CD14-positive monocyte (primary cell): ENCODE data around the gene CELSR3. TPM values are rescaled to one million over a fixed set of nuclear protein-coding genes. Genes with fewer than 3 reads are reported as not detected.

Experiments used
- DNase-seq, 3 donors: peaks; one replicate each; pipeline ENCODE4 v3.0.0-alpha.2; 2011 to 2022
- H2AFZ ChIP-seq: 2 replicates; pipeline ENCODE4 v1.6.0; 2012; ENCODE audit warnings: mild to moderate bottlenecking, low read depth, low read length, inconsistent platforms; ENCODE audit not compliant: insufficient read depth, poor library complexity, severe bottlenecking
- H3K27ac ChIP-seq, 2 donors: 1 replicate in 1 of 2; 2 replicates in 1 of 2; pipeline ENCODE4 v1.5.1; 2012 to 2013; ENCODE audit warnings: low read length in 2 of 2, control low read depth in 1 of 2, inconsistent platforms in 1 of 2, low read depth in 1 of 2, mild to moderate bottlenecking in 1 of 2
- H3K27me3 ChIP-seq, 2 donors: one replicate each; pipeline versions ENCODE4 v1.6.0 to v1.6.1; 2011 to 2013; ENCODE audit warnings: low read length in 2 of 2; ENCODE audit not compliant: control insufficient read depth in 2 of 2, insufficient read depth in 2 of 2
- H3K36me3 ChIP-seq, 2 donors: replicated peaks in 1 of 2; 1 replicate in 1 of 2; 2 replicates in 1 of 2; pipeline versions ENCODE4 v1.5.1 to v1.6.1; 2012 to 2013; ENCODE audit warnings: low read length in 2 of 2, control low read depth in 1 of 2, inconsistent platforms in 1 of 2, mild to moderate bottlenecking in 1 of 2; ENCODE audit not compliant: insufficient read depth in 2 of 2, control insufficient read depth in 1 of 2
- H3K4me1 ChIP-seq, 2 donors: 1 replicate in 1 of 2; 2 replicates in 1 of 2; pipeline versions ENCODE4 v1.5.1 to v1.6.1; 2012 to 2013; ENCODE audit warnings: low read length in 2 of 2, control low read depth in 1 of 2, inconsistent platforms in 1 of 2, mild to moderate bottlenecking in 1 of 2, moderate library complexity in 1 of 2; ENCODE audit not compliant: insufficient read depth in 2 of 2, control insufficient read depth in 1 of 2
- H3K4me2 ChIP-seq: replicated peaks from 2 replicates; pipeline ENCODE3; 2012; ENCODE audit warnings: low read length, moderate library complexity, mild to moderate bottlenecking; ENCODE audit not compliant: poor library complexity, severe bottlenecking; ENCODE audit errors: extremely low read depth
- H3K4me3 ChIP-seq, 3 experiments: fragments of 200-600 bp in 1 of 3; sonication (generic) in 1 of 3; replicated peaks in 1 of 3; 1 replicate in 2 of 3; 2 replicates in 1 of 3; pipeline ENCODE4 v1.5.1; 2011 to 2013; ENCODE audit warnings: low read length in 3 of 3, mild to moderate bottlenecking in 3 of 3, control low read depth in 2 of 3, low read depth in 2 of 3, inconsistent platforms in 1 of 3, moderate library complexity in 1 of 3
- H3K79me2 ChIP-seq: 2 replicates; pipeline ENCODE4 v1.6.0; 2012; ENCODE audit warnings: mild to moderate bottlenecking, control low read depth, inconsistent platforms, low read length, moderate library complexity; ENCODE audit not compliant: insufficient read depth
- H3K9ac ChIP-seq: 2 replicates; pipeline ENCODE4 v1.6.0; 2017; ENCODE audit warnings: low read length, mild to moderate bottlenecking; ENCODE audit not compliant: insufficient read depth, poor library complexity, severe bottlenecking
- H3K9me3 ChIP-seq, 2 donors: replicated peaks in 1 of 2; 1 replicate in 1 of 2; 2 replicates in 1 of 2; pipeline versions ENCODE4 v1.5.1 to v1.6.1; 2012 to 2013; ENCODE audit warnings: low read length in 2 of 2, control low read depth in 1 of 2; ENCODE audit not compliant: control insufficient read depth in 1 of 2, insufficient read depth in 1 of 2
- H4K20me1 ChIP-seq: 2 replicates; pipeline ENCODE4 v1.6.0; 2012; ENCODE audit warnings: mild to moderate bottlenecking, low read length, control low read depth, moderate library complexity; ENCODE audit not compliant: insufficient read depth
- H3K27ac Mint-ChIP-seq, 7 donors: one replicate each; pipeline ENCODE4 v1.8.0; 2020; ENCODE audit warnings: mild to moderate bottlenecking in 7 of 7, mixed read lengths in 7 of 7, moderate library complexity in 6 of 7, inconsistent platforms in 2 of 7
- H3K27me3 Mint-ChIP-seq, 3 donors: one replicate each; pipeline ENCODE4 v1.8.0; 2021 to 2022; ENCODE audit warnings: low read depth in 3 of 3, mild to moderate bottlenecking in 3 of 3, mixed read lengths in 3 of 3, moderate library complexity in 3 of 3, inconsistent platforms in 1 of 3
- H3K36me3 Mint-ChIP-seq, 2 donors: one replicate each; pipeline ENCODE4 v1.8.0; 2020; ENCODE audit warnings: mixed read lengths in 2 of 2, inconsistent platforms in 1 of 2, mild to moderate bottlenecking in 1 of 2
- H3K4me1 Mint-ChIP-seq: one replicate; pipeline ENCODE4 v1.8.0; 2020; ENCODE audit warnings: mild to moderate bottlenecking, mixed read lengths
- H3K4me3 Mint-ChIP-seq, 2 donors: one replicate each; pipeline ENCODE4 v1.8.0; 2020; ENCODE audit warnings: mild to moderate bottlenecking in 2 of 2, mixed read lengths in 2 of 2, moderate library complexity in 1 of 2
- H3K9me3 Mint-ChIP-seq, 7 donors: one replicate each; pipeline ENCODE4 v1.8.0; 2020 to 2022; ENCODE audit warnings: mixed read lengths in 7 of 7, mild to moderate bottlenecking in 6 of 7, moderate library complexity in 6 of 7, inconsistent platforms in 2 of 7
- CTCF ChIP-seq: fragments of 200-600 bp; IDR thresholded peaks from one replicate; pipeline ENCODE4 v1.8.0; 2022; ENCODE audit warnings: antibody characterized with exemption, mild to moderate bottlenecking
- WGBS: methylation state at CpG from one replicate; pipeline ENCODE4 v1.1.5; 2013; ENCODE audit warnings: missing lambda C conversion rate; ENCODE audit not compliant: insufficient coverage; 5-methylcytosine and 5-hydroxymethylcytosine counted together
- intact Hi-C, 2 donors: fragments of 100-400 bp; cut with micrococcal nuclease; formaldehyde crosslinking; loops; one replicate each; pipeline versions ENCODE4 v1.15.0 to v1.15.1; 2023
- polyA plus RNA-seq, 3 donors: library from polyadenylated mRNA; depleted of rRNA in 1 of 3; unstranded in 2 of 3; stranded (reverse) in 1 of 3; fragments of 300-500 nt in 2 of 3; fragments of >200 nt in 1 of 3; fragmentation: Illumina TruSeq in 2 of 3; gene quantifications; 1 replicate in 2 of 3; 2 replicates in 1 of 3; pipeline ENCODE4 v1.2.3, GENCODE V29; 2012 to 2021

Gene CELSR3
- polyA plus RNA-seq, 3 donors: 0.95 TPM; not detected in 2

GRCh38 chr3:48634661-48635221 is 27.9 kb downstream of the CELSR3 start:
- peaks cover 19% of the 10 kb centered on the region for H3K79me2 ChIP-seq
- H3K27me3 ChIP-seq: no peaks in the 10 kb centered on the region
- peak overlapping the region; percentile 85 to 95 (median 89) for H3K4me3 ChIP-seq
- TF ChIP-seq CTCF: no peak
- peak in 2 of 3 donors; percentile 12 to 23 for DNase-seq
- intact Hi-C loops: loop anchor here (2.0 to 10.0 kb wide), 2 partner anchors 70 to 170 kb away; a partner anchor contains a TSS
- 1% methylated on average over 23 of the region's 30 CpGs for WGBS
- no peaks in the 10 kb centered on the region for H3K9me3 Mint-ChIP-seq
- H2AFZ ChIP-seq: peak overlapping the region; percentile 96
- peaks cover 16% of the 10 kb centered on the region for H4K20me1 ChIP-seq
- H3K4me2 ChIP-seq: peak overlapping the region; percentile 93
- H3K27me3 Mint-ChIP-seq: peaks cover 2 to 3% (median 2%) of the 10 kb centered on the region in 3 donors
- no peaks in the 10 kb centered on the region for H3K9me3 ChIP-seq
- H3K9ac ChIP-seq: peak overlapping the region; percentile 80
- H3K4me3 Mint-ChIP-seq: peak overlapping the region; percentile 93
- peaks cover 34 to 39% of the 10 kb centered on the region in 2 donors for H3K36me3 ChIP-seq
- peaks cover 25 to 38% of the 10 kb centered on the region in 2 donors for H3K36me3 Mint-ChIP-seq
- H3K27ac Mint-ChIP-seq: peak overlapping the region in 6 of 7 donors; percentile 17 to 54 (median 34)
- peaks cover 21 to 32% of the 10 kb centered on the region in 2 donors for H3K4me1 ChIP-seq
- H3K27ac ChIP-seq: peak overlapping the region; percentile 29 to 78
- H3K4me1 Mint-ChIP-seq: peaks cover 23% of the 10 kb centered on the region

GRCh38 chr3:48633743-48634142 is 28.9 kb downstream of the CELSR3 start:
- H3K27ac Mint-ChIP-seq: no peak overlapping the region
- H3K36me3 Mint-ChIP-seq: peaks cover 35 to 48% of the 10 kb centered on the region in 2 donors
- peak overlapping the region; percentile 93 for H3K4me2 ChIP-seq

More at GRCh38 chr3:48633743-48634142, 28.9 kb downstream of the CELSR3 start:
- Histone ChIP-seq H2AFZ (no peak overlapping the region), H3K4me3 (peak overlapping the region in 1 of 3 experiments; percentile 95), H3K79me2 (peaks cover 19% of the 10 kb centered on the region), H3K4me1 (peaks cover 21 to 32% of the 10 kb centered on the region in 2 donors), H3K36me3 (peaks cover 44 to 49% of the 10 kb centered on the region in 2 donors), H3K9me3 (no peaks in the 10 kb centered on the region), H3K9ac (no peak overlapping the region), H3K27ac (no peak overlapping the region), H3K27me3 (no peaks in the 10 kb centered on the region), H4K20me1 (peaks cover 16% of the 10 kb centered on the region)
- DNase-seq: no peak
- no peak for TF ChIP-seq CTCF
- intact Hi-C loops: loop anchor here (2.0 to 10.0 kb wide), 2 partner anchors 69 to 169 kb away; a partner anchor contains a TSS
- Mint-ChIP-seq H3K27me3 (peaks cover 0 to 1% (median under 1%) of the 10 kb centered on the region in 3 donors), H3K4me1 (peaks cover 23% of the 10 kb centered on the region), H3K9me3 (no peaks in the 10 kb centered on the region), H3K4me3 (peak overlapping the region in 1 of 2 donors; percentile 93)
- WGBS: 100% methylated on average over 2 of the region's 2 CpGs
